HEK293 (cell line): ENCODE measurements around the gene HLX.

Source experiments
- CTCF ChIA-PET: fragments of 350-600 bp; formaldehyde crosslinking; extraction: SDS; loops from one replicate; lab custom pipeline; 2021; ENCODE audit warnings: antibody characterized with exemption; lab: Yijun Ruan, JAX
- POLR2A ChIA-PET: fragments of 300-600 bp; formaldehyde crosslinking; extraction: SDS; loops from one replicate; lab custom pipeline; 2020; ENCODE audit warnings: antibody characterized with exemption, inconsistent platforms; lab: Yijun Ruan, JAX
- H3K27ac ChIP-seq: fragments of 200-500 bp; sonication (Bioruptor generic); 2 replicates; pipeline ENCODE4 v1.5.1; 2014; ENCODE audit warnings: low read depth, low read length, control low read depth, inconsistent platforms; ENCODE audit errors: extremely low read depth
- H3K36me3 ChIP-seq, 2 experiments: fragments of 200-500 bp in 1 of 2; sonication (Bioruptor generic) in 1 of 2; 1 replicate in 1 of 2; 2 replicates in 1 of 2; pipeline ENCODE4 v1.5.1; 2014 to 2017; ENCODE audit warnings: inconsistent platforms in 2 of 2, low read length in 2 of 2; ENCODE audit not compliant: control insufficient read depth in 2 of 2, insufficient read depth in 1 of 2
- H3K4me1 ChIP-seq: fragments of 200-500 bp; sonication (Bioruptor generic); 2 replicates; pipeline ENCODE4 v1.5.1; 2014; ENCODE audit warnings: mild to moderate bottlenecking, low read length, inconsistent platforms; ENCODE audit not compliant: control insufficient read depth, insufficient read depth
- H3K4me3 ChIP-seq: 2 replicates; pipeline ENCODE4 v1.5.1; 2011; ENCODE audit warnings: low read depth, mild to moderate bottlenecking, control low read depth, low read length, moderate library complexity
- H3K9me3 ChIP-seq: fragments of 200-500 bp; sonication (Bioruptor generic); 2 replicates; pipeline ENCODE4 v1.5.1; 2014; ENCODE audit warnings: low read depth, low read length, inconsistent platforms; ENCODE audit not compliant: control insufficient read depth, insufficient read depth
- GLIS1 ChIP-seq: fragments of 450-650 bp; formaldehyde crosslinking; IDR thresholded peaks from 2 replicates; pipeline ENCODE4 v1.5.1; 2016; ENCODE audit warnings: missing biosample characterization, missing genetic modification characterization
- KLF10 ChIP-seq: fragments of 450-650 bp; IDR thresholded peaks from 2 replicates; pipeline ENCODE4 v1.5.1; 2018; ENCODE audit warnings: missing biosample characterization, mild to moderate bottlenecking, missing genetic modification characterization
- KLF9 ChIP-seq: fragments of 450-650 bp; formaldehyde crosslinking; IDR thresholded peaks from 2 replicates; pipeline ENCODE4 v1.5.1; 2016; ENCODE audit warnings: missing biosample characterization, missing genetic modification characterization, low read depth
- MYNN ChIP-seq: fragments of 450-650 bp; formaldehyde crosslinking; IDR thresholded peaks from 2 replicates; pipeline ENCODE4 v1.5.1; 2016; ENCODE audit warnings: missing biosample characterization, missing genetic modification characterization, borderline replicate concordance
- PRDM10 ChIP-seq: fragments of 450-650 bp; formaldehyde crosslinking; IDR thresholded peaks from 2 replicates; pipeline ENCODE4 v1.5.1; 2016; ENCODE audit warnings: missing biosample characterization, missing genetic modification characterization
- YY2 ChIP-seq: fragments of 450-650 bp; formaldehyde crosslinking; IDR thresholded peaks from 2 replicates; pipeline ENCODE4 v1.5.1; 2016; ENCODE audit warnings: missing biosample characterization, missing genetic modification characterization
- ZBTB17 ChIP-seq: fragments of 450-650 bp; formaldehyde crosslinking; IDR thresholded peaks from 2 replicates; pipeline ENCODE4 v1.5.1; 2016; ENCODE audit warnings: missing biosample characterization, missing genetic modification characterization
- ZNF114 ChIP-seq: fragments of 450-650 bp; formaldehyde crosslinking; IDR thresholded peaks from 2 replicates; pipeline ENCODE4 v1.5.0; 2017; ENCODE audit warnings: missing biosample characterization, missing genetic modification characterization
- ZNF140 ChIP-seq: fragments of 450-650 bp; formaldehyde crosslinking; IDR thresholded peaks from 2 replicates; pipeline ENCODE4 v1.5.1; 2016; ENCODE audit warnings: missing biosample characterization, missing genetic modification characterization
- ZNF19 ChIP-seq: fragments of 450-650 bp; formaldehyde crosslinking; IDR thresholded peaks from 2 replicates; pipeline ENCODE4; 2016; ENCODE audit warnings: missing biosample characterization, missing genetic modification characterization, low read depth
- ZNF2 ChIP-seq: fragments of 450-650 bp; formaldehyde crosslinking; IDR thresholded peaks from 2 replicates; pipeline ENCODE4 v1.5.1; 2016; ENCODE audit warnings: missing biosample characterization, missing genetic modification characterization
- ZNF280C ChIP-seq: fragments of 450-650 bp; formaldehyde crosslinking; IDR thresholded peaks from 2 replicates; pipeline ENCODE4 v1.5.1; 2016; ENCODE audit warnings: missing biosample characterization, missing genetic modification characterization
- ZNF280D ChIP-seq: fragments of 450-650 bp; formaldehyde crosslinking; IDR thresholded peaks from 2 replicates; pipeline ENCODE4 v1.5.1; 2016; ENCODE audit warnings: missing biosample characterization, missing genetic modification characterization
- ZNF335 ChIP-seq: fragments of 450-650 bp; formaldehyde crosslinking; conservative IDR thresholded peaks from 2 replicates; pipeline ENCODE4 v1.5.1; 2016; ENCODE audit warnings: missing biosample characterization, missing genetic modification characterization
- ZNF416 ChIP-seq: fragments of 450-650 bp; formaldehyde crosslinking; IDR thresholded peaks from 2 replicates; pipeline ENCODE4 v1.5.1; 2016; ENCODE audit warnings: missing biosample characterization, missing genetic modification characterization
- ZNF548 ChIP-seq: fragments of 450-650 bp; formaldehyde crosslinking; IDR thresholded peaks from 2 replicates; pipeline ENCODE4 v1.5.1; 2016; ENCODE audit warnings: missing biosample characterization, missing genetic modification characterization
- ZNF629 ChIP-seq: fragments of 450-650 bp; formaldehyde crosslinking; IDR thresholded peaks from 2 replicates; pipeline ENCODE4 v1.5.1; 2017; ENCODE audit warnings: missing biosample characterization, missing genetic modification characterization
- ZNF660 ChIP-seq: fragments of 450-650 bp; IDR thresholded peaks from 2 replicates; pipeline ENCODE4 v1.5.1; 2018; ENCODE audit warnings: missing biosample characterization, mild to moderate bottlenecking, missing genetic modification characterization
- ZNF704 ChIP-seq: fragments of 450-650 bp; formaldehyde crosslinking; IDR thresholded peaks from 2 replicates; pipeline ENCODE4 v1.5.1; 2016; ENCODE audit warnings: missing biosample characterization, missing genetic modification characterization
- ZNF843 ChIP-seq: fragments of 450-650 bp; formaldehyde crosslinking; IDR thresholded peaks from 2 replicates; pipeline ENCODE4 v1.5.1; 2016; ENCODE audit warnings: missing biosample characterization, missing genetic modification characterization
- ZSCAN30 ChIP-seq: fragments of 450-650 bp; IDR thresholded peaks from 2 replicates; pipeline ENCODE4 v1.5.1; 2018; ENCODE audit warnings: missing biosample characterization, mild to moderate bottlenecking, missing genetic modification characterization, moderate library complexity

Gene HLX

GRCh38 chr1:220876511-220877376 lies 2.5 kb upstream of the HLX start (continued):
- no peak for TF ChIP-seq ZNF629 (tag by site-specific recombination)
- no peak for TF ChIP-seq GLIS1 (tag by site-specific recombination)
- no peak for TF ChIP-seq ZNF660 (tag by site-specific recombination)
- TF ChIP-seq PRDM10 = no peak
- no peak for TF ChIP-seq ZSCAN30
- no peak for TF ChIP-seq ZBTB17 (tag by site-specific recombination)
- TF ChIP-seq ZNF280C (tag by site-specific recombination) = no peak
- TF ChIP-seq KLF10 = no peak
- TF ChIP-seq ZNF416 (tag by site-specific recombination) = no peak
- TF ChIP-seq ZNF548 = no peak
- TF ChIP-seq, all 188 proteins: peak for 0

- CTCF ChIA-PET = interaction anchor here (0.5 to 2.3 kb wide), 5 partner anchors 67 to 555 kb away, joined by 3 to 7 read pairs (median 3); no protein-coding TSS in a partner anchor
- Histone ChIP-seq H3K27ac (no peak overlapping the region), H3K4me1 (peaks cover 3% of the 10 kb centered on the region; the same call in 1 of the 2 replicates), H3K9me3 (no peaks in the 10 kb centered on the region), H3K4me3 (no peak overlapping the region), H3K36me3 (peaks cover 0 to 10% of the 10 kb centered on the region in 2 experiments; a peak in 1 of 3 replicates)
- POLR2A ChIA-PET = no interaction called here
- TF ChIP-seq ZNF843 (tag by site-specific recombination) (no peak), ZBTB17 (tag by site-specific recombination) (no peak), ZNF19 (no peak), KLF9 (no peak), ZNF140 (tag by site-specific recombination) (no peak), ZNF280D (tag by site-specific recombination) (no peak), YY2 (no peak), PRDM10 (no peak), ZNF335 (tag by site-specific recombination) (no peak), MYNN (tag by site-specific recombination) (no peak), ZNF114 (tag by site-specific recombination) (no peak), ZNF704 (tag by site-specific recombination) (no peak), ZNF2 (tag by site-specific recombination) (no peak)
Observed at GRCh38 chr1:220877377-220878095, 1.7 kb upstream of the HLX start.
